Mammary epithelial cell (primary cell): ENCODE measurements around the gene PCDHGA10.

ENCODE experiments used
- CTCF ChIP-seq, 2 donors: IDR thresholded peaks in 1 of 2; conservative IDR thresholded peaks in 1 of 2; 2 replicates each; pipeline ENCODE4 v1.5.1; 2011 to 2012; ENCODE audit warnings: inconsistent platforms in 2 of 2, low read length in 2 of 2, mild to moderate bottlenecking in 2 of 2, control low read depth in 1 of 2, low read depth in 1 of 2; ENCODE audit not compliant: insufficient read depth in 1 of 2; ENCODE audit errors: extremely low read depth in 1 of 2
- EZH2 ChIP-seq: IDR thresholded peaks from 2 replicates; pipeline ENCODE4 v1.6.1; 2012; ENCODE audit warnings: low read length, inconsistent platforms, borderline replicate concordance

DNA sequence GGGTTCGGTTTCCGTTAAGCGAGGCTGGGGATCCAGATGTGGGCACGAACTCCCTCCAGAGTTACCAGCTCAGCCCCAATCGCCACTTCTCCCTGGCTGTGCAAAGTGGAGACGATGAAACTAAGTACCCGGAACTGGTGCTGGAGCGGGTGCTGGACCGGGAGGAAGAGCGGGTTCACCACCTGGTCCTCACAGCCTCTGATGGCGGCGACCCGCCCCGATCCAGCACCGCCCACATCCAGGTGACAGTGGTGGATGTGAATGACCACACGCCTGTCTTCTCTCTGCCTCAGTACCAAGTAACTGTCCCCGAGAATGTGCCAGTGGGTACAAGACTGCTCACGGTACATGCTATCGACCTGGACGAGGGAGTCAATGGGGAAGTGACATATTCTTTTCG is 29.4 kb upstream of the PCDHGA10 start:
- TF ChIP-seq CTCF (conservative IDR thresholded peaks at IDR 0.05 in 1 of 2, IDR thresholded peaks at IDR 0.05 in 1 of 2; ENCODE audit: extremely low read depth in 1 of 2, insufficient read depth in 1 of 2, low read depth in 1 of 2, low read length in 2 of 2) (no peak), EZH2 (no peak)
